Measurements from ENCODE around the gene SGPL1.

The SGPL1 gene

DNA sequence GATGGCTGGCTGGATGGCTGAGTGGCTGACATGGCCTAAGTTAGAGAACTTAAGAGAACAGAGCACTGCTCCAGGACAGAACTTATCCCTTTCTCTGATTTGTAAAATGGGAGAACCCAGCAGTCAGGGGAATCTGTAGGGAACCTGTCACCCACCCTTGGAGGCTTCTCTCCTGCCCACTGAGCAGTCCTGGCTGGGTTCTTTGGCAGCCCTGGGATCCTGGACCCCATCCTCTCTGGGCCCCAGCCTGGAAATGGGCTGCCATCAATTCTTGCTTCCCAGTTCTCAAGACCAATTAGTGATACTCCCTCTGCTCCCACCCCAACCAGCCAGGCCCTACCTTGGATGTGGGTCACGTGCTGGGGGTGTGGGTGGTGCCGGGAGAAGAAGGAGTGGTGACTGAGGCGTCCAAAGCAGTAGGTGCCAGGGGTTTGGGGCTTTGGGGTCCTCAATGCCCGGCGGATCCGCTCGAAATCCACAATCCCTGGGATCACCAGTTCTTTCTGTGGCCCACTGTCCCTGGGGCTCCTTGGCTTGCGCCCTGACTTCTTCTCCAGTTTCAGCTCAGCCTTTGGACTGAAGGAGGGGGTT is 34.2 kb upstream of the SGPL1 start:
- no peak for DNase-seq

DNA sequence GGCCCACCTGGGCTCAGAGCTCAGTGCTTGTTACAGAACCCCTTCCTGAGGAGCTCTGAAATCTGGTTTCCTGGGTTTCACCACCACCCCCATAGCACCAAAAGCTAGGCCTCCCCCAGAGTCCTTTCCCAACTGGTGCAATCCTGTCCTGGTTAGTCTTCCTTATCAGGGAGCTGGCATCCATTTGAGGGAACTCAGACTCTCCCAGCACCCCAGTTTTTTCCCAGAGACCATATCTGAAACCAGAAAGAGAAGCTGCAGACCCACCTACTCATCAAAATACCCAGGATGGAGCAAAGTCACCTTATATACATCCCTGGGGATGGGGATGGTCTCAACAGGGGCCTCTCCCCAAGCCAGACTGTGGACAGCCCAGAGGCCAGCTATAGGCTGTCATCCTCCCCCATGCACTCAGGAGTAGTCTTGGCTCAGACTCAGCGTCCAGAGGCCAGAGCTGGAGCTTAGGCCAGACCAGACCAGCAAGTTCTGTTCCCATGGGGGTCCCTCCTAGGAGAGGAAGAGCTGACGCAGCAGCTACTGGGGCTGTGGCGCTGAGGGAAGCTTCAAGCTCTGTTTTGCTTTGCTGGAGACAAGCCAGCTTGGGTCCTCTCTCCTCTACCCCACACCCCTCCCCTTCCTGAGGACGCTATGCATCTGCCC is 33.5 kb upstream of the SGPL1 start:
- DNase-seq, result no peak

DNA sequence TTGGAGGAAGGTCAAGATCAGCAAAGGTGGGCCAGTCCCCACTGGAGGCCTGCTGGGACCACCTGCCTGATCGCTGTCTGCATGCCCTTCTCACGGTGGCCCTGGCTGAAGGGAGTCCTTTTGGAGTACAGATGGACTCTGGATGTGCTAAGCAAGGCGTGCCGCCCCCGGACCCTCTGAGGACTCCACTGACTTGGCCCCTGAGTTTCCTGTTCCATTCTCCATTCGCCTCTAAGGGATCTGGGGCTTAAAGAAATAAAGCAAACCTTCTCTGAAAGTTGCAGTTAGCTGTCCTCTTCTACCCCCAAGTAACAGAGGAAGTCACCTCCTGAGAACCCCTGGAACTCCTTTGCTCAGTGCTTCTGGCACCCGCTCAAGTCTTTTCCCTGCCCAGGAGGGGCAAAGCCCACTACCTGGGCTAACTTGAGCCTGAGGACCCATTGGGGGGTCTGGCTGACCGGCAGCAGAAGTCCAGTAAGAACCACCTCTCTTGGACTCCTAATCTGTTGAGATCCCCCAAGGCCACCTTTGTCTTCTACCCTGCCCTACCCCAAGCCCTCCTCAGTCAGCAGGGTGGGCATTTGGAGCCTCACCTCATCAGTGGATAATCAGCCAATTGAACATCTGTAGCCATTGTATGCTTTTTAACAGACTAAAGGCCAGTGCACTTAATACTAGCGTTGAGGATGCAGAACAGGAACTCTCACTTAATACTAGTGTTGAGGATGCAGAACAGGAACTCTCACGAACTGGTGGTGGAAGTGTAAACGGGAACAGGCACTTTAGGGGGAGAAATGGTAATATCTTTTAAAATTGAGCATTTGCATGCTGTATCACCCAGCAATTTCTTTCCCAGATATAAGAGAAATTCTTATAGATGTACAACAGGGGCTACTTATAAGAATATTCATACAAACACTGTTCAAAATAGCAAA is 32.7 kb upstream of the SGPL1 start:
- DNase-seq, result no peak

DNA sequence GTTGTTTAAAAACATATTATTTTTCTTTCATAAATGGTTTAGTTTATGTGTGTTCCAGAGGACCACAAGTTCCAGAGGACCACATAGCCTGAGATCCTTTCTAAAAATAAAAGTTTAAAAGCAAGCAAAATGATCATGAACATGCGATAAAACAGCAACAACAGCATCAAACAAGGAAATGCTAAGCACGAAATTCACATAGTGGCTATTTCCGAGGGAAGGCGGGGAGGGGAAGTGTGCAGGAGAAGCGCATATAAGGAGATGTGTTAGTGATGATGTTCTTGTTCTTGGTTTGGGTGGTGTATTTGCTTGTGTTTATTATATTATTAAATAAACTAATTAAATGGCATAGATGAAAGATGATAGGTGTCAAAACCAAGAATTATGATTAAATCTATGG is 31.7 kb upstream of the SGPL1 start:
- no peak for DNase-seq

DNA sequence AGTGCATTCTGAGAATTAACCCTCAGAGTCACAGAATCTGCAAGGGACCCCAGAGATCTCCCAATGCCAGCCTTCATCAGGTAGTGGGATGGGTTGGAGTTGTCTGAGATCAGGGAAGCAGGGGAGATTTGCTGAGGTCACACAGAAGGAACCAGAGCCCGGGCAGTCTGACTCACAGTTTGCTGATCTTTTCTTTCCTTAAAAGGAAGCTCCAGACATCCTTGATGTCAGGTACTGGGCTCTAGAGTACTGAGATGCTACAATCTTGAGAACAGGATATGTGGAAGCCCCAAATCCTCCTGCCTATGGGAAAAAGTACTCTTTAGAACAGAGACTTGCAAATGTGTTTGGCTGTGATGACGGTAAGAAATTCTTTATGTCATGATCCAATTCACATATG is 31.3 kb upstream of the SGPL1 start:
- DNase-seq, result no peak

DNA sequence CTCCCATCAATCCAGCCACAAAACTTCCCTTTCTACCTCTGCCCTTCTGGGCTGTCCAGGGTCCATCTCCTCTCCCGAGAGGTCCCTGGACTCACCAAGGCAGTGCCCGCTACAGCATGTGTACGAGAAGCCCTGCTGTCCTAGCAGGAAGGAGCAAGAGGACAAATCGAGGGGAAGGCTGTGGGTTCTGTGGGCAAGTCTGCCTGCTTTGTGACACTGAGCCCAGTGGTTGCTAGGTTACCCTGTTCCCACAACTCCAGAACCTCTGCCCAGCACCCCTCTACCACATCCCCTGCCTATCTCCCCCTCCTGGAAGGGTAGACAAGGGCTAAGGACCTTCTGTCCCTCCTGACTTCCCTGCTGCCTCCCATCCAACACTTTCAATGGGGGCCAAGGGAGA is 30.6 kb upstream of the SGPL1 start, which contains the start of gene TBATA:
Gene TBATA (minus strand): TSS at position 188 of the 400 bp plus-strand sequence. CDS start 1,998 bp downstream, outside the sequence.
- no peak for DNase-seq

DNA sequence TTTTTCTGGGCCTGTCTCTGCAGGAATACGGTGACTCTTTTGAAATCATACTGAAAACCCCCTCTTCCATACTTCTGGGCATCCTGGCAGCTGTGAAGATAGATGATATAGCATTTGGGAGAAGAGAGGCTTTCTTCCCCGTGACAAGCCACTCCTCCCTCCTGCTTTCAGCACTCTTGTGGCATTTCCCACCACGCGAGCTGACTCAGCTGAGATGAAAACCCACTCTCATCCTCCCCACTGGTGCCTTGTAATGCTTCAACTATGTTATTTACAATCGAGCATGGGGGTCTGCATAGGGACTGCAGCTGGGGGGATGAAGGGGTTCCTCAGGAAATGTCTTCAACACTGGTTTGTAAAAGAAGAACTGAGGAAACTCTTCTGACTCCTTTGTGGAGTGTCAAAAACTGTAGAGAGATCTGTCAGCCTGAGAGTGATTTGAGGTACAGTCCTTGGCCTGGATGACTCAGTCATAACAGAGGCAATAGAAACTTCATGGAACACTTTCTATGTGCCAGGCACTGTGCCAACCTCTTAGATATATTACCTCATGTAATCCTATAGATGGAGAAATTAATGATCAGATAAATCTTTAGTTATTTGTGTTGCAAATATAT is 28.8 kb upstream of the SGPL1 start:
- no peak for DNase-seq

DNA sequence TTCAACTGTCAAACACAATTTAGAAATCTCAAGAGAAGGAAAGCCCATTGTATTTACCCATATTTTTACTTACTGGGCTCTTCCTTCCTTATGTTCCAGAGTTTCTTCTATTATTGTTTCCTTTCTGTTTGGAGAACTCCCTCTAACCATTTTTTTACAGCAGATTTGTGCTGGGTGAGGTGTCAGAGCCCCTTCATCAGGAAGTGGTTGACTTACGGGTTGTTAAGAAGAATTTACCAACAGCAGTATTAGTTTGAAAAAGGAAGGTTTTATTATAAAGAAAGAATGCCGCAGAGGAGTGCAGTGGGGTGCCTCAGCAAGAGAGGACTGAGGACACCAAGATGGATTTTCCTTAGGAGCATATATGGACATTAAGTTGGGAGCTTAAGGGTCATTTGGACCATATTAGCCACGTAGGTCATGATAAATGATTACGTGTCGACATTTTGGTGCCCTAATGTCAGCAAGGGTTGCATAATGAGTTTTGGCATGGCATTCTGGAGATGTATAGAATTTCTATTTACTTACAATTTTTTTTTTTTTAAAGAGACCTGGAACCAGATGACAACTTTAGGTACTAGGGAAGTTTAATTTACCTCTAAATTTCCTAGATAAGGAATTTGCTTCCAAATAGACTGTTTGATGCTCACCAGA is 24.2 kb upstream of the SGPL1 start:
- DNase-seq, result no peak

DNA sequence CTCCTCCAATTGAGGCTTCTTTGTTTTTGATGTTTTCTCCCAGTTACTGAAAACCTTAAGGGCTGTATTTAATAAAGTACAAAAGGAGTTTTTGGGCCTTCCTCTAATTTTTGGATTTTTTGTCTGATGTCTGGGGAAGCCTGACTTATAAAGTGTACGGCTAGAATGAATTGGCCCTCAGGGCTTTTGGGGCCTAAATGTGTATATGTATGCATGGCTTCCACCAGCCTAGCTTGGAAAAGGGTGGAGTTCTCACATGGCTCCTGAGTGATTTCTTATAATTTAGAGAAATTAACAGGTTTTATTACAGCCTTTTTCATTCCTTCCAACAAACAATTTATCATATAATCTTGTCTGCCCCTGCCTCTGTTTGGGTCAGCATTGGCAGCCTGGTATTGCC is 20.1 kb upstream of the SGPL1 start:
- DNase-seq, result no peak

DNA sequence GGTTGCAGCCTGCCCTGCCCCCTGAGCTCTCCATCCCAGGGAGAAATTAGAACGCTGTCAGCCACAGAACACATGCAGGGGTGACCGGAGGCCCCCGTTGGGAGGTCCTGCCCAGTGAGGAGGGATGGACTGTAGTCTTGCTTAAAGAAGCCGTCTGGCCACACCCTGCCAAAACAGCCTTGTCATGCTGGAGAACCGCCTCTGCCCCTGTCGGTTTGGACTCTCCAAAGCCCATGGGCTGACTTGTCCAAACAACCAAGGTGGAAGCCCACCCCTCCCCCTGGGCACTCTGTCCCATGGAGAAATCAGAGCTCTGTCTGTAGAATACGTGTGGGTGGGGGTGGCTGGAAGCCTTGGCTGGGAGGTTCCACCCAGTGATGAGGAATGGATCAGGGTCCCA is 17.9 kb upstream of the SGPL1 start:
- DNase-seq, result no peak

DNA sequence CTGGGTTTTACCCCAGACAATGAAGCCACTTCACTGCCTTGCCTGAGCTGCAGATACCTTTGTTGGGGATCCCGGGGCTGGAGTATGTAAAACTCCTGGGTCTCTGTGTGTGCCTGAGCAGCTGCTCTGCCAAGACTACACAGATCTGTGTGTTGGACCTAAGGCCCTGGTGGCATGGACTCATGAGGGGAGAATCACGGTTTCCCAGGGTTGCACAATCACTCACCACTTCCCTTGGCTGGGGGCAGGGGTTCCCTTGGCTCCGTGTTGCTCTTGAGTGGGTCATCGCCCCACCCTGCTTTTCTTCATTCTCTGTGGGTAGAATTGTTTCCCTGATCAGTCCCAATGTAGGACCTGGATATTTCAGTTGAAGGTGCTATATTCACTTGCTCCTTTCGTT is 16.6 kb upstream of the SGPL1 start:
- DNase-seq, result no peak

DNA sequence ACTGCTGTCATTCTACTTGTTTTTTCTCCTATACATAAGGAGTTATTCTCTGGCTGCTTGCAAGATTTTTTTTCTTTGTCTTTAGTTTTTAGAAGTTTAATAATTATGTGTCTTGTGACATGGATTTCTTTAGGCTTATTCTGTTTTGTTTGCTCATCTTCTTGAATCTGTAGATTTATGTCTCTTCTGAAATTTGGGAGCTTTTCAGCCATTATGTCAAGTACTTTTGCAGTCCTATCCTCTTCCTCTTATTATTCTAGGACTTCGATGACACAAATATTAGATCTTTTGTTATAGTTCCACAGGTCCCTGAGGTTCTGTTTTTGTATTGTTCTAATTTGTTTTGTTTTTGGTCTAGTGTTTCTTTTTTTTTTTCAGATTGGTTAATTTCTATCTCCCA is 13.9 kb upstream of the SGPL1 start:
- no peak for DNase-seq

DNA sequence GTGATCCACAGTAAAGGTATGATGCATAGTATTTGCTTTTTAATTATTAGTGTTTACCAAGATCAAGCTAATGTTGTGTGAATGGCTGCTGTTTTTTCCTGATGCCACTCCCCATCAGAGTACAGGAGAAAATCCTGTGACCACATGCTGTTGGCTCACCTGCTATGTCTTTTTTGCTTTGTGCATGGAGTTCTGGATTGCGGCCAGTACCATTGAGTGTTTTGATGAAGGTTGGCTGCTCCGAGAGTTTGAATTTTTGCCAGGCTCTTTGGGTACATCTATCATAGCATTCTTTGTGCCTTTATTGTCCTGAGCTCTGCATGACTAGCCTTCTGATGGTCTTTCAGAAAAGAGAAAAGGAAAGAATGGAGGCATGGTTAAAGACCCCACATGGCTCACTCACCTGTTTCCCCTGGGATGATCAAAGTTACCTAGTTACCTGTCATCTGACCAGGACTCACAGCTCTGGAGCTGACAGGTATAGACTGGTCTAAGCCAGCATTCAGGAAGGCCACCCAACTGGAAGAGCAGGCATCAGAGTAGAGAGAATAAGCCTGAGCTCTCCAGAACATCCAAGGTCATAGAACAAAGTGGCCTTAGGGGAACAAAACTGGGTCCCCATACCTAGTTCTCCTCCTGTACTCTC is 11.8 kb upstream of the SGPL1 start:
- DNase-seq, result peak; percentile 91

DNA sequence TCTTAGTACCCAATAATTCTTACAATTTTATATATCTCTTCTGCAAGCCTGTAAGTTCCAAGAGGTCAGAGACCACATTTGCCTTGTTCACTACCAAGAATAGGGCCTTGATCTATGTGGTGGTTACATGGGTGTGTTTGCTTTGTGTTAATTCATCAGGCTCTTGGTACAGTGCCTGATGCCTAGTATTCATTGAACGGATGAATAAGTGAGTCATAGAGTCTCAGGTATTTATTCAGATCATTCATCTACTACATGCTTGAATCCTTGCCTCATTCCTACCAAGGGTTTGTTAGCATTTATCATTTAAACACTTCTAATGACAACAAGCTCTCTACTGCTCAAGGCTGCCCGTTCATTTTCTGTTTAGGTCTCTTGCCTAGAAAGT is 11.3 kb upstream of the SGPL1 start:
- DNase-seq, result peak; percentile 25

DNA sequence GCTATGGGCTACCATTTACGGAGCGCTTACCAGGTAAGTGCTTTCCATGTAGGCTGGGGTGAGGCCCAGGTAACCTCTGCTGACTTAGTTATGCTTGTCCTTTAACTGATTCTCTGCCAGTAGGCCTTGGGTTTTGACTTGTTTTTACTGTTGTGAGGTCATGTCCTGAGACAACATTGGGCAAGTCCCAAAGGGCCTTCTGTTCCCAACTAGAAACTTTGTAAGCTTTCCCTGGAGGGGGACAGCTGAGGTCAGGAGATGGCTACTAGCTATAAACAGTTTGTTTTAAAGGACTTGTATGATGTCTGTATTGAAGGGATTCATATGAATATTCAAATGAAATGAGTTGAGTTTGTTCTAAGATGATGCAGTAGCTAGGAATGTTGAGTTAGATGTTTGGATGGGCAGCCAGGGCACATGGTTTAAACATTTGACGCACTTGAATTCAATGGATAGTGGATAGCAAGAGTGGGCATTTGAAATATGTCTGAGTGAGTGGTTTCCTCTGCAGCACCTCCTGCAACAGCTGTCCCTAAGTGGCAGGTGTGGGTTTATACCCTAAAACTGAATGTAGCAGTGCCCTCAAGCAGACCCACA is 10.0 kb upstream of the SGPL1 start:
- no peak for DNase-seq

DNA sequence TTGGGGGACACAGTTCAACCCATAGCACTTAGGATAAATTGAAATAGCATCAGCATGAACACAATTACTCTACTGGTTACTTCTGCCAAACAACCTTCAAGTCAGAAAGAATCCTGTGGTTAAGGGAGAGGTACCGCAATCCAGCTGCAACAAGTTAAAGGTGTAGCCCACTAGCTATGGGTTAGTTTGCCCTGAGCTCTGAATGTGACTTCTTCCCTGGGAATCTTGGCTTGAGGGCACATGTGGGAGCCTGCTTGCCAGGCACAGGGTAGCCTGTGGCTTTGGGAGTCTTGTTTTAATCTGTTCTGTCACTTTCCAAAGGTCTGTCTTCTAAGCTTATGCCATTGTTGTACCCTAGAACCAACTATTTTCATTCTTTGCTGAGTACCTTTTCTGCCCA is 8.9 kb upstream of the SGPL1 start:
- DNase-seq, result no peak

DNA sequence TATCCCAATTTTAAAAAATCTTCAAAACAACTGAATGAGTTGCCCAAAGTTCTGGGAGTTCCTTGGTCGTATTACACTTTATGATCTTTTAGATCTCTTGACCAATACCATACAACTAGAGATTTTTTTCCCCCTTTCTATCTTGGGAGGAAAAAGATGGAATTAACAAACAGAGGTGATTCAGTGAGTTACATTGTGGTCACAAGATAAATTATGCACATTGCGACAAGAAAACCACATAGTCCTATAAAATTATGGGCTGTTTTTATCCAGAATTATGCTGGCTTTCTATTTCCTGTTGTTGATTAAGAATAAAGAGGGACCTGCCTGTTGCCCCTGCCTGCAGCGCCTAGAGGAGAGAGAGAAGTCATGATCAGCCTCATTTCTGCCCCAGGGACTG is 8.2 kb upstream of the SGPL1 start:
- no peak for DNase-seq

DNA sequence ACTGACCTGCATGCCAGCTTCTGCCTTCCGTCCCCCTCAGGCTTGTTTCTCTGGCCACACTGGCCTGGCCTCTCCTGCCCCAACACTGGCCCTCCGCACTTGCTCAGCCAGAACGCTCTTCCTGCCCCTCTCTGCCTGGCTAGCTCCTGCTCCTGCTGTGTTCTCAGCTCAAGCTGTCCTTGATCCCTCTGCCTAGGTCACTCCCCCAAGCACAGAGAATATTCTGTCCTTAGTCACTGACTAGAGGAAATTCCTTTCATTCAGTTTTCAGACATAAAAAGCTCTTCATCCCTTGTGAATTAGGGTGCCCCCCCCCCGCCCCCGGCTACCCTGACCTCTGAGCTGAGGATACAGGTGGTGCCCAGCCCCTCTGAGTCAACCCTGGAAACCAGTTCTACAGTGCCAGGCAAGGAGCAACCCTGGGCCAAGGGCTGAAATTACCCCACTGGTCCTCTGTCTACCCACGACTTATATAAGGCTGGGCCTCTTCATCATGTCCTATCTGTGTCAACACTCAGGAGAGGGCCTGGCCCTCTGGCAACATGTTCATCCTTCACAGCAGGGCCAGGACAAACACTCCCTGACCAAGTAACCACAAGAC is 6.6 kb upstream of the SGPL1 start:
- DNase-seq, result peak; percentile 12

DNA sequence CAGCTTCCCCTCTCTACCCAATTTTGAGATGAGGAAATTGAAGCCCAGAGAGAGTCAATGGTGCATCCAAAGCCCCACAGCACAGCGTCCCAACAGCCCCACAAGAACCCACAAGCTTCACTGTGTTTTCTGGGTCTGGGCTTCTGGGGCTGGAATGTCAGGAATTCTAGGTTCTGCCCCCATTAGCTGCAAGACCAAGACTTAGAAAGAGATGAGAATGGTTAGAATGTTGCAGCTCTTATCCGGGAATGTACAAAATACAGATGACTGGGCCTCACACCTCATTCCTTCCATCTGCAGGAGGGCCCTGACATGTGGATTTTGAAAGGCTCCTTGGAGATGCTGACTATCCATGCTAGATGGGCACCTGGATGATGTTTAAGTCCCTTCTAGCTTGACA is 6.0 kb upstream of the SGPL1 start:
- DNase-seq, result no peak

DNA sequence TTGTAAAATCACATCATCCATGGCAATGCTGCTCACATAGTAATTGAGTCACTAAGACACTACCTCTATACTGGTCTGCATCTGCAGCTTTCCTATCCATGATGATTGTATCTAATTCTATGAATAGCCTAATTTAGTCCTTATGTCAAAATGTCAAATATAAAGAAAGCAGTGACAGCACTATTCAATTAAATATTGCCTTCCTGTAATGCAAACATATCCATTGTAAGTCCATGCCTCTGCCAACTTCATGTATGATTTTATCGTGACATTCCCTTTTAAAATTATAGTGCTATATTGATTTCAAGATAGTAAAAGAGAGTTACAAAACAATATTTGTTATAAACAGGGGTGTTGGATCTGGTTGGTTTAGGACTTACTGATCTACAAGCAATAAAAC is 4.8 kb upstream of the SGPL1 start:
- DNase-seq, result no peak

DNA sequence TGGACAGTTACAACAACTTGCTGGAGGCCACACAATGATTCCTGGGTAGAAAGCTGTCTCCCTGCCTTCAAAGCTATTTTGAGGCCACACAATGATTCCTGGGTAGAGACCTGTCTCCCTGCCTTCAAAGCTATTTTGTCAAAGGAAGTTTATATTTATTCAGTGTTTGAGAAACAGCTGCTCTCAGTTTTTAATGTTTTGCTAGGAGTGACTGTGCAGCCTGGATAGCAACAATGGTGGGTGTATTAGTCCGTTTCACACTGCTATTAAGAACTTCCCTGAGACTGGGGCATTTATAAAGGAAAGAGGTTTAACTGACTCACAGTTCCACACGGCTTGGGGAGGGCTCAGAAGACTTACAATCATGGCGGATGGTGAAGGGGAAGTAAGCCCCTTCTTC is 3.9 kb upstream of the SGPL1 start:
- peak; percentile 12 for DNase-seq

DNA sequence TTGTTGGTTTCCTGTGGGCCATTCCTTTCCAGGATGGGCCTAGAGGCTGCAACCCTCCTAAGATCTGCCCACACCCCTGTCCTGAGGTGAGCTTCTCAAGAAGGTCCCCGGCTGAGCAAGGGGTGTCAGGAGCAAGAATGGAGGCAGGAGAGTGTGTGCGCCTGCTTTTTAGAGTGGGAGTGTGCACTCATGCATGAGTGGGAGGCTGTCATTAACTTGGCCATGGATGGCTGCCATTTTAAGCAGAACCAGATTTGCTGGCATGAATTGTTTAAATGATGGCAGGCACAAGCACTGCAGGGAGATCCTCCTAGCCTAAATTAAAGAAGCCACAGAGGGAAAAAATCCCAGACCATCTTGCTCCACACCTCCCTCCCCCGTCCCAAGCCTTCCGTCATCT is 2.9 kb upstream of the SGPL1 start:
- DNase-seq, result peak; percentile 23
